K562 (cell line): ENCODE results near the gene EFNA2. TPM values are rescaled to one million over a fixed set of nuclear protein-coding genes. Genes with fewer than 3 reads are reported as not detected.

Experiments
- ATAC-seq: fragments of 200-7000 bp; cut with Tn5 transposase; 3 replicates; pipeline ENCODE4 v1.9.1; 2020; ENCODE audit warnings: moderate library complexity
- BruUV-seq: library from RNA; stranded (reverse); fragments of 400-500 nt; replicated peaks from 2 replicates; lab custom pipeline; 2021; lab: Mats Ljungman, UMichigan
- CTCF ChIA-PET: fragments of 300-600 bp; formaldehyde crosslinking; extraction: SDS; loops from one replicate; lab custom pipeline; 2021; ENCODE audit warnings: low intra/inter-chr PET ratio; lab: Yijun Ruan, JAX
- POLR2A ChIA-PET: fragments of 300-600, 350-650 bp; sonication (Branson Sonifier 250); formaldehyde crosslinking; extraction: SDS; loops from one replicate; lab custom pipeline; 2021; ENCODE audit warnings: antibody characterized with exemption, inconsistent platforms; lab: Yijun Ruan, JAX
- DNase-seq, 4 experiments: peaks; one replicate each; pipeline versions ENCODE4 v3.0.0 to v3.0.0-alpha.2; 2011 to 2018; ENCODE audit warnings: low spot score in 3 of 4, mixed read lengths in 3 of 4; ENCODE audit errors: extremely low read depth in 1 of 4
- FAIRE-seq: peaks from 2 replicates; lab custom pipeline; 2011; peaks lifted over from hg19 to GRCh38; lab: Jason Lieb, UNC
- H2AFZ ChIP-seq: 2 replicates; pipeline ENCODE4 v1.6.0; 2011; ENCODE audit warnings: low read depth, low read length, control low read depth, inconsistent platforms
- H3K27ac ChIP-seq: fragments of 200-600 bp; 3 replicates; pipeline ENCODE4 v1.8.0; 2011; ENCODE audit warnings: low read depth, mild to moderate bottlenecking, control low read depth, inconsistent platforms, low read length, moderate library complexity, mixed read lengths; ENCODE audit errors: extremely low read depth
- H3K27me3 ChIP-seq, 2 experiments: fragments of 300-600 bp in 1 of 2; 2 replicates in 1 of 2; 3 replicates in 1 of 2; pipeline versions ENCODE4 v1.6.0 to v1.8.0; 2011; ENCODE audit warnings: inconsistent platforms in 2 of 2, low read length in 2 of 2, mild to moderate bottlenecking in 1 of 2, mixed read lengths in 1 of 2, moderate library complexity in 1 of 2; ENCODE audit not compliant: control insufficient read depth in 2 of 2, insufficient read depth in 2 of 2
- H3K36me3 ChIP-seq: fragments of 300-600 bp; 3 replicates; pipeline ENCODE4 v1.8.0; 2011; ENCODE audit warnings: mild to moderate bottlenecking, low read length, inconsistent platforms; ENCODE audit not compliant: control insufficient read depth, insufficient read depth
- H3K4me1 ChIP-seq, 2 experiments: fragments of 200-600 bp in 1 of 2; replicated peaks in 1 of 2; 2 replicates in 1 of 2; 3 replicates in 1 of 2; pipeline versions ENCODE4 v1.5.1 to v1.8.0; 2011; ENCODE audit warnings: inconsistent platforms in 2 of 2, low read length in 2 of 2, mild to moderate bottlenecking in 1 of 2, mixed read lengths in 1 of 2, moderate library complexity in 1 of 2; ENCODE audit not compliant: control insufficient read depth in 2 of 2, insufficient read depth in 2 of 2
- H3K4me2 ChIP-seq: 2 replicates; pipeline ENCODE4 v1.6.1; 2011; ENCODE audit warnings: low read length, control low read depth, inconsistent platforms, mixed read lengths; ENCODE audit not compliant: insufficient read depth
- H3K4me3 ChIP-seq: fragments of 200-600 bp; sonication (generic), shearing (Covaris generic); 2 replicates; pipeline ENCODE4 v1.5.1; 2016; ENCODE audit warnings: control low read depth, inconsistent platforms
- H3K79me2 ChIP-seq: fragments of 200-600 bp; 3 replicates; pipeline ENCODE4 v1.8.0; 2011; ENCODE audit warnings: low read length, inconsistent platforms; ENCODE audit not compliant: control insufficient read depth, insufficient read depth
- H3K9ac ChIP-seq, 2 experiments: 2 replicates each; pipeline versions ENCODE4 v1.6.0 to v1.6.1; 2011; ENCODE audit warnings: low read depth in 2 of 2, low read length in 2 of 2, control low read depth in 1 of 2, inconsistent platforms in 1 of 2, mild to moderate bottlenecking in 1 of 2, mixed read lengths in 1 of 2; ENCODE audit not compliant: insufficient read depth in 1 of 2
- H3K9me1 ChIP-seq: one replicate; pipeline ENCODE4 v1.6.0; 2011; ENCODE audit warnings: inconsistent platforms, mild to moderate bottlenecking, low read length, moderate library complexity; ENCODE audit not compliant: control insufficient read depth, insufficient read depth
- H3K9me3 ChIP-seq: replicated peaks from 2 replicates; pipeline ENCODE4 v1.5.1; 2011; ENCODE audit warnings: low read depth, low read length, inconsistent platforms; ENCODE audit not compliant: control insufficient read depth, insufficient read depth
- H4K20me1 ChIP-seq: replicated peaks from 2 replicates; pipeline ENCODE4 v1.6.1; 2011; ENCODE audit warnings: low read length, inconsistent platforms, mixed read lengths; ENCODE audit not compliant: control insufficient read depth, insufficient read depth
- BHLHE40 ChIP-seq: IDR thresholded peaks from 2 replicates; pipeline ENCODE4 v1.6.1; 2011; ENCODE audit warnings: low read length, improper control_type of control experiment
- CBX2 ChIP-seq: fragments of 200-600 bp; sonication (generic); IDR thresholded peaks from one replicate; pipeline ENCODE4 v1.6.1; 2012; ENCODE audit warnings: mild to moderate bottlenecking, low read length, inconsistent platforms; ENCODE audit not compliant: insufficient read depth, poor library complexity, severe bottlenecking
- ESRRB ChIP-seq: fragments of 250-450 bp; sonication (Bioruptor Pico); IDR thresholded peaks from 2 replicates; pipeline ENCODE4 v1.5.0; 2020; ENCODE audit warnings: mild to moderate bottlenecking, moderate library complexity, borderline replicate concordance
- MYBL2 ChIP-seq, 2 experiments: fragments of 450-650 bp in 1 of 2; sonication (generic) in 1 of 2; formaldehyde crosslinking in 1 of 2; IDR thresholded peaks; 2 replicates each; pipeline versions ENCODE4 v1.6.1 to v1.8.1; 2017 to 2022; ENCODE audit warnings: borderline replicate concordance in 1 of 2, inconsistent platforms in 1 of 2, low read depth in 1 of 2, mild to moderate bottlenecking in 1 of 2, missing genetic modification reagents in 1 of 2, moderate library complexity in 1 of 2
- NFXL1 ChIP-seq: fragments of 450-650 bp; formaldehyde crosslinking; IDR thresholded peaks from 2 replicates; pipeline ENCODE4 v1.4.0; 2021; ENCODE audit warnings: mild to moderate bottlenecking
- PHF8 ChIP-seq: fragments of 200-600 bp; sonication (generic); IDR thresholded peaks from 2 replicates; pipeline ENCODE4 v1.6.1; 2012; ENCODE audit warnings: mixed run types, mild to moderate bottlenecking, inconsistent platforms, low read length, moderate library complexity, borderline replicate concordance
- PYGO2 ChIP-seq: fragments of 450-650 bp; IDR thresholded peaks from 2 replicates; pipeline ENCODE4 v1.6.1; 2016; ENCODE audit warnings: mild to moderate bottlenecking, missing genetic modification characterization, moderate library complexity, missing compliant biosample characterization
- RFX5 ChIP-seq: IDR thresholded peaks from 2 replicates; pipeline ENCODE4 v1.6.1; 2011; ENCODE audit warnings: low read depth, mild to moderate bottlenecking, improper control_type of control experiment, low read length
- TCF7L2 ChIP-seq: fragments of 150-350 bp; IDR thresholded peaks from 2 replicates; pipeline ENCODE4 v1.6.1; 2016; ENCODE audit warnings: low read depth, mild to moderate bottlenecking, low read length, moderate library complexity
- ZNF444 ChIP-seq: fragments of 250-450 bp; sonication (Bioruptor Pico); IDR thresholded peaks from 2 replicates; pipeline ENCODE4 v1.4.0; 2020; ENCODE audit warnings: mild to moderate bottlenecking, moderate library complexity
- ZNF589 ChIP-seq: fragments of 200-800 bp; sonication (Bioruptor generic); IDR thresholded peaks from 2 replicates; pipeline ENCODE4 v1.6.1; 2016; ENCODE audit warnings: low read depth, missing genetic modification characterization, missing compliant biosample characterization
- WGBS: fragments of 100-300 bp; shearing (Covaris generic); methylation state at CpG from one replicate; pipeline ENCODE4 v1.1.6; 2016; ENCODE audit warnings: low coverage, mixed read lengths; ENCODE audit not compliant: insufficient coverage; ENCODE audit errors: missing lambda C conversion rate; 5-methylcytosine and 5-hydroxymethylcytosine counted together
- in situ Hi-C: fragments of 300-500 bp; cut with MboI; formaldehyde crosslinking; loops from 4 replicates; pipeline ENCODE4 v1.15.0; 2018; ENCODE audit warnings: inconsistent platforms, mixed read lengths
- intact Hi-C: fragments of 100-400 bp; cut with micrococcal nuclease; formaldehyde crosslinking; loops from 2 replicates; pipeline ENCODE4 v1.14.2; 2022
- polyA plus RNA-seq, 8 experiments: library from polyadenylated mRNA; depleted of rRNA in 4 of 8; stranded (reverse) in 5 of 8; unstranded in 3 of 8; fragments of >200 nt; fragmentation: Nextera tagmentation in 2 of 8; fragmentation: Illumina TruSeq in 1 of 8; extraction: Ambion mirVana in 2 of 8; extraction: Trizol in 1 of 8; gene quantifications; 2 replicates each; pipeline versions ENCODE4 v1.2.1 to v1.2.3, GENCODE V29; 2011 to 2014; ENCODE audit warnings: inconsistent platforms in 1 of 8, missing spikeins in 1 of 8
- total RNA-seq, 7 experiments: library from RNA; depleted of rRNA in 6 of 7; stranded (reverse); fragments of >200 nt in 6 of 7; fragmentation: Illumina TruSeq in 2 of 7; extraction: Trizol in 2 of 7; gene quantifications; 2 replicates each; pipeline versions ENCODE4 v1.2.1 to v1.2.3, GENCODE V29; 2011 to 2021; ENCODE audit warnings: low replicate concordance in 1 of 7
- TF ChIP-seq, protein P1 (sequence below): fragments of 250-450 bp; sonication (Bioruptor Pico); IDR thresholded peaks from 2 replicates; pipeline ENCODE4 v1.4.0; 2020; ENCODE audit warnings: mild to moderate bottlenecking
- TF ChIP-seq, protein P2 (sequence below): fragments of 200-800 bp; sonication (Bioruptor generic); IDR thresholded peaks from 2 replicates; pipeline ENCODE4 v1.6.1; 2016; ENCODE audit warnings: missing genetic modification characterization, missing compliant biosample characterization

The EFNA2 gene
- total and polyA plus RNA-seq, 9 of the 15 experiments (the other 6 are each of a cell fraction or from before 2014, with no cell fraction given) = 0.11 to 0.44 (median 0.15) TPM; not detected in 6

DNA sequence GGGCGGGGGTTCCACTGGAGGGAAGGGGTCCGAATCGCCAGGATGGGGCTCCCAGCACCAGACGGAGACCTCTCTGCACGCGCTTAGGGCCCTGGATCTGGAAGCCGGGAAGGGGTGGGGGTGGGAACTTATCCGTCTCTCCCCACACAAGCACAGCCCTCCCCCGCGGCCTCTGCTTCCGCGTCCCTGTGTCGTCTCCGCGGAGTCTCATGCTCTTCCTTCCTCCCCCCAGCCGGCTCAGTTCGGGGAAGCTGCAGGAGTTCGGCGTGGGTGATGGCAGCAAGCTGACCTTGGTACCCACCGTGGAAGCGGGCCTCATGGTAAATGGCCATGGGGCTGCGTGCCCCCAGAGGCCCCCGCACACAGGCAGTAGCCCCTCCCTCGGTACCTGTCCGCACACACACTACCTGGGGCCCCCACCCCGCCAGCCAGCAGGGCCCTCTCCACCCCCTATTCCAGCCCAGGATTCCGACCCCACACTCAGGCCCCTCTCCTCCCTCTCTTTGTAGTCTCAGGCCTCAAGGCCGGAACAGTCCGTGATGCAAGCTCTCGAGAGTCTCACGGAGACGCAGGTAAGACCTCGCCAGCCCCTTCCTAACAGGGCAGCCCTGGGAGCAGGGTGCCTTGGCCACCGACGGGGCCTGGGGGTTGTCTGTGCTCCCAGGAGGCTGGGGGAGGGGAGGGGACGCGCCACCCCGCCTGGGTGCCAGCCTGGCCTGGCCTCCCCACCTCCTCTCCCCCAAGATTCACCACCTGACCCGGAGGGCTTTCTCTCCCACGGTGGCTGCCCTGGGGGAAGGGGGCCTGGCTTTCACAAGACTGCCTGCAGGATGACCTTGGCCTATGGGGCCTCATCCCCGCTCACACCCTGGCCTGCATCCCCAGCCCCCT lies 34.1 kb upstream of the EFNA2 start:
- H3K27ac ChIP-seq = peak overlapping the region; percentile 82
- H3K9me1 ChIP-seq = no peaks in the 10 kb centered on the region
- FAIRE-seq = peak; percentile 93
- peak overlapping the region; percentile 93 for H3K4me3 ChIP-seq
- peak; percentile 28 for ATAC-seq
- H3K4me2 ChIP-seq = peak overlapping the region; percentile 84
- ChIA-PET CTCF (no interaction called here), POLR2A (interaction anchor here (0.6 to 7.8 kb wide), 4 partner anchors 10 to 784 kb away, joined by 3 to 88 read pairs (median 5); partner anchors contain the start of genes ATP5F1D and CIRBP)
- TSS peak; percentile 48 for BruUV-seq
- no peaks in the 10 kb centered on the region for H3K9me3 ChIP-seq
- H3K36me3 ChIP-seq = peaks cover 54% of the 10 kb centered on the region; the same call in 1 of the 3 replicates
- no peaks in the 10 kb centered on the region for H4K20me1 ChIP-seq
- peaks cover 63% of the 10 kb centered on the region for H3K79me2 ChIP-seq
- peak overlapping the region; percentile 79 to 96 for H3K9ac ChIP-seq
- 3% methylated on average over 29 of the region's 41 CpGs for WGBS
- no peaks in the 10 kb centered on the region for H3K27me3 ChIP-seq
- peak in 2 of 4 experiments; percentile 75 to 92 for DNase-seq
- H2AFZ ChIP-seq = no peak overlapping the region
- intact Hi-C loops (no loop called here), in situ Hi-C loops (no loop called here)
- peaks cover 23 to 95% of the 10 kb centered on the region in 2 experiments for H3K4me1 ChIP-seq
- TF ChIP-seq, protein P1, sequence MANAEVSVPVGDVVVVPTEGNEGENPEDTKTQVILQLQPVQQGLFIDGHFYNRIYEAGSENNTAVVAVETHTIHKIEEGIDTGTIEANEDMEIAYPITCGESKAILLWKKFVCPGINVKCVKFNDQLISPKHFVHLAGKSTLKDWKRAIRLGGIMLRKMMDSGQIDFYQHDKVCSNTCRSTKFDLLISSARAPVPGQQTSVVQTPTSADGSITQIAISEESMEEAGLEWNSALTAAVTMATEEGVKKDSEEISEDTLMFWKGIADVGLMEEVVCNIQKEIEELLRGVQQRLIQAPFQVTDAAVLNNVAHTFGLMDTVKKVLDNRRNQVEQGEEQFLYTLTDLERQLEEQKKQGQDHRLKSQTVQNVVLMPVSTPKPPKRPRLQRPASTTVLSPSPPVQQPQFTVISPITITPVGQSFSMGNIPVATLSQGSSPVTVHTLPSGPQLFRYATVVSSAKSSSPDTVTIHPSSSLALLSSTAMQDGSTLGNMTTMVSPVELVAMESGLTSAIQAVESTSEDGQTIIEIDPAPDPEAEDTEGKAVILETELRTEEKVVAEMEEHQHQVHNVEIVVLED (CRISPR knock-in tag) = no peak
- TF ChIP-seq CBX2 (no peak), BHLHE40 (peak; percentile 42), NFXL1 (CRISPR knock-in tag) (no peak), PHF8 (peak; percentile 25; the same call in 1 of the 2 replicates), TCF7L2 (no peak), RFX5 (no peak), MYBL2 (IDR thresholded peaks at IDR 0.05; ENCODE audit: low read depth) (no peak), MYBL2 (CRISPR knock-in tag; IDR thresholded peaks at IDR 0.05; ENCODE audit: borderline replicate concordance) (no peak), PYGO2 (tag) (no peak), ZNF444 (CRISPR knock-in tag) (peak; percentile 68; the same call in 1 of the 2 replicates), ESRRB (CRISPR knock-in tag) (no peak), ZNF589 (no peak)
- TF ChIP-seq, protein P2, sequence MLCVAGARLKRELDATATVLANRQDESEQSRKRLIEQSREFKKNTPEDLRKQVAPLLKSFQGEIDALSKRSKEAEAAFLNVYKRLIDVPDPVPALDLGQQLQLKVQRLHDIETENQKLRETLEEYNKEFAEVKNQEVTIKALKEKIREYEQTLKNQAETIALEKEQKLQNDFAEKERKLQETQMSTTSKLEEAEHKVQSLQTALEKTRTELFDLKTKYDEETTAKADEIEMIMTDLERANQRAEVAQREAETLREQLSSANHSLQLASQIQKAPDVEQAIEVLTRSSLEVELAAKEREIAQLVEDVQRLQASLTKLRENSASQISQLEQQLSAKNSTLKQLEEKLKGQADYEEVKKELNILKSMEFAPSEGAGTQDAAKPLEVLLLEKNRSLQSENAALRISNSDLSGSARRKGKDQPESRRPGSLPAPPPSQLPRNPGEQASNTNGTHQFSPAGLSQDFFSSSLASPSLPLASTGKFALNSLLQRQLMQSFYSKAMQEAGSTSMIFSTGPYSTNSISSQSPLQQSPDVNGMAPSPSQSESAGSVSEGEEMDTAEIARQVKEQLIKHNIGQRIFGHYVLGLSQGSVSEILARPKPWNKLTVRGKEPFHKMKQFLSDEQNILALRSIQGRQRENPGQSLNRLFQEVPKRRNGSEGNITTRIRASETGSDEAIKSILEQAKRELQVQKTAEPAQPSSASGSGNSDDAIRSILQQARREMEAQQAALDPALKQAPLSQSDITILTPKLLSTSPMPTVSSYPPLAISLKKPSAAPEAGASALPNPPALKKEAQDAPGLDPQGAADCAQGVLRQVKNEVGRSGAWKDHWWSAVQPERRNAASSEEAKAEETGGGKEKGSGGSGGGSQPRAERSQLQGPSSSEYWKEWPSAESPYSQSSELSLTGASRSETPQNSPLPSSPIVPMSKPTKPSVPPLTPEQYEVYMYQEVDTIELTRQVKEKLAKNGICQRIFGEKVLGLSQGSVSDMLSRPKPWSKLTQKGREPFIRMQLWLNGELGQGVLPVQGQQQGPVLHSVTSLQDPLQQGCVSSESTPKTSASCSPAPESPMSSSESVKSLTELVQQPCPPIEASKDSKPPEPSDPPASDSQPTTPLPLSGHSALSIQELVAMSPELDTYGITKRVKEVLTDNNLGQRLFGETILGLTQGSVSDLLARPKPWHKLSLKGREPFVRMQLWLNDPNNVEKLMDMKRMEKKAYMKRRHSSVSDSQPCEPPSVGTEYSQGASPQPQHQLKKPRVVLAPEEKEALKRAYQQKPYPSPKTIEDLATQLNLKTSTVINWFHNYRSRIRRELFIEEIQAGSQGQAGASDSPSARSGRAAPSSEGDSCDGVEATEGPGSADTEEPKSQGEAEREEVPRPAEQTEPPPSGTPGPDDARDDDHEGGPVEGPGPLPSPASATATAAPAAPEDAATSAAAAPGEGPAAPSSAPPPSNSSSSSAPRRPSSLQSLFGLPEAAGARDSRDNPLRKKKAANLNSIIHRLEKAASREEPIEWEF (CRISPR knock-in tag) = no peak
